HL-60/S4 treated with phorbol 12-myristate 13-acetate at 8.2 ng/mL for 4 days and 3 days (cell line): ENCODE results near the gene DCTN2.
"Not testable (repeated sequence)": the region's sequence is repeated elsewhere in the genome, so short reads cannot be mapped to it uniquely, and the experiment has no call there.

ENCODE experiments used
- in situ Hi-C: fragments of 300-500 bp; cut with MboI; formaldehyde crosslinking; loops from 2 replicates; pipeline ENCODE4 v1.15.0; 2022; ENCODE audit warnings: low sequenced_read_pairs

Gene DCTN2

DNA sequence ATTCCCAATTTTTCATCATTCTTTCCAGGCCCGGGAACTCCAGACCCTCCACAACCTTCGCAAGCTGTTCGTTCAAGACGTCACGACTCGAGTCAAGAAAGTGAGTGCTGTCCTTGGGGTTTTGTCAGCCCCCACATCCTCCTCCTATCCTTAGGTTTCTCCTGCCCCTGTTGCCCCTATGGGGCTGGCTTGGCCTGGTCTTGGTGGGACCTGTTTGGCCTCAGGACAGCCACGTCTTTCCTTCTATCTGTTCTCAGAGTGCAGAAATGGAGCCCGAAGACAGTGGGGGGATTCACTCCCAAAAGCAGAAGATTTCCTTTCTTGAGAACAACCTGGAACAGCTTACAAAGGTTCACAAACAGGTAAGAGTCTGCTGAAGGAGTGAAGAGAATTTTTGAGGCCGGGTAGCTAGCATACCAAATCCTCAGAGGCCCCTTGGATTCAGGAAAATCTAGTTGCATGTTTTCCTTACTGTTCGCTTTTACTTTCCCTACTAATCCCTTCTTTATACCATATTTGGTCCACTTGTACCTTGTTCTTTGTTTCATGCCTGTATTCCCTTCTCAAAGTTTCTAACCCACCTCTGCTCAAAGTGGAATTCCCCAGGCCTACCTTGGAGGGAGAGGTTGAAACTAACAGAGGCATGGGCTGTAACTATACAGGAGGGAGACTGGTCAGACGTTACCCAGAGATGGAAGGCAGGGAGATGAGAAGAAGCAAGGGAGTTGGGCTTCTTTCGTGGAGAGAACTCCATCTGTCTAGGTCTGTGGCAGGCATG is 31.2 kb upstream of the DCTN2 start:
- in situ Hi-C loops, result no loop called here

DNA sequence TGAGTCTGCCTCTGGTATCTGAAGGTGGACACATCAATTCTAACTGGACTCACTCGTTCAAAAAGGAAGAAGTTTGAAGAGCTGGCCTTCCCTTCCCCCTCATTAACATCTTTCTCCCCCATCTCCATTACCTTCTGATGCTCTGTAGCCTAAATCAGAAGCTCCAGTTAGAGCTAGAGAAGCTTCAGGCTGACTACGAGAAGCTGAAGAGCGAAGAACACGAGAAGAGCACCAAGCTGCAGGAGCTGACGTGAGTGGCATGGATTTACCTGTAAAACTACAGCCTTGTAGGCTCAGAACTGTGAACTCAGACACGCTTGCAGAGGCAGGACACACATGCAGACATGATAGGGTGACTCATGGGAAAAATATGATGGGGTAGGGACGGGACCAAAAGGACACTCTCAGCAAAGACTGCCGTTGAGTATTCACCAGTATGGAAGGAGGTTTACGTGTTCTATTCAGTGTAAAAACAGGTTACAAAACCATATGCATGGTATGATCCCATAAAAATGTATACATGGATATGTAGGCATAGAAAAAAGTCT is 29.7 kb upstream of the DCTN2 start:
- in situ Hi-C loops, result no loop called here

- in situ Hi-C loops, result no loop called here
Measured at GRCh38 chr12:57575771-57576612, 29.0 kb upstream of the DCTN2 start.

- in situ Hi-C loops, result no loop called here
Measured at GRCh38 chr12:57574795-57575194, 27.8 kb upstream of the DCTN2 start.

- in situ Hi-C loops, result no loop called here
Measured at GRCh38 chr12:57571926-57572762, 25.2 kb upstream of the DCTN2 start.

DNA sequence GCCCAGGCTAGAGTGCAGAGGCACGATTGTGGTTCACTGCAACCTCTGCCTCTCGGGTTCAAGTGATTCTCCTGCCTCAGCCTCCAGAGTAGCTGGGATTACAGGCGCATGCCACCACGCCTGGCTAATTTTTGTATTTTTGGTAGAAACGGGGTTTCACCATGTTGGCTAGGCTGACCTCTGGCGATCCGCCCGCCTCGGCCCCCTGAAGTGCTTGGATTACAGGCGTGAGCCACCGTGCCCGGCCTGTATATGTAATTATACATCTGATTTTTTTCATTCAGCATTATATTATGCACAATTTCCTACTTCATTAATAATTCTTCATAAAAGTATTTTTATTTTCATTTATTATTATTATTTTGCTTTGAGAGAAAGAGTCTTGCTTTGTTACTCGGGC is 23.4 kb upstream of the DCTN2 start:
- in situ Hi-C loops, result not testable (repeated sequence)

- in situ Hi-C loops, result no loop called here
Measured at GRCh38 chr12:57569858-57570257, 22.9 kb upstream of the DCTN2 start.

GRCh38 chr12:57568838-57569237 is 21.8 kb upstream of the DCTN2 start:
- in situ Hi-C loops, result no loop called here

DNA sequence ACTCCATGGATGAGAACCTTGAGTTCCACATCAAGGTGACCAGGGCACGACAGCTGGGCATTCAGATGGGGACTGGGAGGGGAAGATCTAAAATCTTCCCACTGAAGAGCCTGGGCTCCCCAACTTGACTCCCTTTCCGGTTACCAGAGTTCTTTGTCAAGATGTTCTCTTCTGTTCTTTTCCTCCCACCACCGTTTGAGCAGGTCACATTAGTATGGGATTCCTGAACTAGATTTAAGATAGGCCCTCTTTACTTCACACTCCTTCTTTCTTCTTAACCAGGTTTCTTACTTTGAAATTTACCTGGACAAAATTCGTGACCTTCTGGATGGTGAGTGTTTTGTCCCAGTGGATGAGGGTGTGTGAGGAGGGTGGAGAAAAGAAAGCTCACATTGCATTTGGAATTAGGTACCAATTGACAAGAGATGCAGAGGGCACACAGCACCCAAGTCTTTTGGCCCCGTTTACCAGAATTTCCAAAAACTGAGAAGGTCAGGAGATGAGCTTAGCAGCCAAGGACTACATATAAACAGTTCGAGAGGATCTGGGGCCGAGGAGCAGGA is 17.3 kb upstream of the DCTN2 start:
- in situ Hi-C loops, result no loop called here

DNA sequence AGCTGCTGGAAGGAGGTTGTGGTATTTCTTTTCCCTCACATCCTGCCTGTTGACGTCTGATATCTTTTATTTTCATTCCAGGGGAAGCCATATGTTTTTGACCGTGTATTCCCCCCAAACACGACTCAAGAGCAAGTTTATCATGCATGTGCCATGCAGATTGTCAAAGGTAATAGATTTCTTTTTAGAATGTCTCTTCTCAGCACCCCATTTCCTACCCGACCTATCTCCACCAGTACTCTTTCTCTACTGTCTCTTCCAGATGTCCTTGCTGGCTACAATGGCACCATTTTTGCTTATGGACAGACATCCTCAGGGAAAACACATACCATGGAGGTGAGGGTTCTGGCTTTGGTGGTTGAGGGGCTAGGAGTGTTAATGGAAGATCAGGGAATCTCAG is 16.4 kb upstream of the DCTN2 start:
- in situ Hi-C loops, result no loop called here

DNA sequence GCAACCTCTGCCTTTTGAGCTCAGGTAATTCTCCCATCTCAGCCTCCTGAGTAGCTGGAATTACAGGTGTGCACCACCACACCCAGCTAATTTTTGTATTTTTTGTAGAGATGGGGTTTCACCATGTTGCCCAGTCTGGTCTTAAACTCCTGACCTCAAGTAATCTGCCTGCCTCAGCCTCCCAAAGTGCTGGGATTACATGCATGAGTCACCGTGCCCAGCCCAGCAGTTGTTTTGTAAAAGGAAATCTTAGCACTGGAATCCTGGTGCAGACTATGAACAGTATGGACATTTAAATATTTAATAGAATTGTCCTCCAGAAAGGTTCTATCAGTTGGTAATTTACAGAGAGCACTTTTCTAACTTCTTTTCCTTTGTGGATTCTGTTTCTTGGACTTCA is 14.1 kb upstream of the DCTN2 start:
- in situ Hi-C loops, result not testable (repeated sequence)

- in situ Hi-C loops, result no loop called here
Measured at GRCh38 chr12:57560516-57560915, 13.5 kb upstream of the DCTN2 start.

DNA sequence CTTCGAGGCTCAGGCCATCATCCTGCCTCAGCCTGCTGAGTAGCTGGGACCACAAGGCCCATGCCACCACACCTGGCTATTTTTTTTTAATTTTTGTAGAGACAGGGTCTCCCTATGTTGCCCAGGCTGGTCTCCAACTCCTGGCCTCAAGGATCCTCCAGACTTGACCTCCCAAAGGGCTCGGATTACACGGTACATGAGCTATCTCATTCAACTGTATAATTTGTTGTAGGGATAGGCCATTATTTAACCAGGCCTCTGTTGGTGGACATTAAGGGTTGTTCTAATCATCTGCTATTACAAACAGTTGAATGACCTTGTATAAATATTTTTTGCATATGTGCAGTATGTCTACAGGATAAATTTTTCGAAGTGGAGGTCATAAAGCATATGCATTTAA is 11.9 kb upstream of the DCTN2 start:
- in situ Hi-C loops, result no loop called here

- in situ Hi-C loops, result no loop called here
Measured at GRCh38 chr12:57554897-57555296, 7.9 kb upstream of the DCTN2 start.

GRCh38 chr12:57554453-57554852 is 7.5 kb upstream of the DCTN2 start:
- in situ Hi-C loops, result no loop called here

DNA sequence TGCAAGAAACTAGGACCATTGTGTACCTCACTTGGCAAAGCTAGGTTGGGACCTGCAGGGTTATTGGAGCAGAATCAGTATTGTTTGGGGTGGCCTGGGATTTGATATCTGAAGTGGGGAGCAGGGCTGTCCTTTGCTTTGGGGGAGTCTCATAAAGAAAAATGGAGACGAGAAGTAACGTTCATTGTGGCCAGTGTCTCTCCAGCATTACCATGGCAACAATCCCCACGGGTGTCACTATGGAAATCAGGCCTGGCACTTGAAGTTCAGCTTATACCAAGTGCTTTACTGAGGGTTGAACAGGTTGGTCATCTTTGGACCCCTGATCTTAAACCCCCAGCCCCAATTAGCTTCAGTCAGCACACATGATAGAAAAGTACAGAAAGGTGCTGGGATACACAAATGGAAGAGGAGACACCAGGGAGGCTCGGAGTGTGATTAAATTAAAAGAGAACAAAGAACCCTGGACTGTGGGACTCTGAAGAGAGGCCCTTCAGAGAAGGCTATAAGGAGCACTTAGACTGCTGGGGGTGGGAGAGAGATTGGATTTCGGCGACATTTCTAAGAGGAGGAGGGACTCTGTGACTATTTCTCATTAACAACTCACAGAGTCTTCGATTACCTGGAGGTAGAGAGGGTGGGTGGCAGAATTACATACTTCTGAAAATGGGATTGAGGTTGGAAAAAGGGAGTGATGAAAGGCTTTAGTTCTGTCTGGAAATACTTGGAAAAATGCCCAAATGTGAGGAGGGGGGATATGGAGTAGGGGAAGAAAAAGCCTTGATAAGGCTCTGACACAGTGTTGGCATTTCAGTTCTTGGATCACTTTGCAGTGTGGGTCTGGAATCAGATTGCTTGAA is 6.6 kb upstream of the DCTN2 start:
- in situ Hi-C loops, result no loop called here

- in situ Hi-C loops, result no loop called here
Measured at GRCh38 chr12:57552835-57553313, 5.9 kb upstream of the DCTN2 start.

- in situ Hi-C loops, result no loop called here
Measured at GRCh38 chr12:57552306-57552651, 5.3 kb upstream of the DCTN2 start.

GRCh38 chr12:57551637-57552305 is 4.8 kb upstream of the DCTN2 start:
- in situ Hi-C loops, result no loop called here
